Common myeloid progenitor, CD34-positive (primary cell): ENCODE measurements around the gene WDR27.
"Not testable (repeated sequence)": the region's sequence is repeated elsewhere in the genome, so short reads cannot be mapped to it uniquely, and the experiment has no call there.

Source experiments
- CTCF ChIA-PET: fragments of 350-600 bp; sonication (Branson Sonifier 250); formaldehyde crosslinking; loops from one replicate; lab custom pipeline; 2021; ENCODE audit warnings: antibody characterized with exemption; lab: Charles Lee
- POLR2A ChIA-PET: fragments of 350-600 bp; sonication (Branson Sonifier 250); formaldehyde crosslinking; loops from one replicate; lab custom pipeline; 2021; ENCODE audit warnings: antibody characterized with exemption; lab: Charles Lee
- DNase-seq, 3 donors: peaks; one replicate each; pipeline versions ENCODE4 v3.0.0 to v3.0.0-alpha.2; 2013
- H3K27ac ChIP-seq, 2 experiments: 1 replicate in 1 of 2; 2 replicates in 1 of 2; pipeline ENCODE4 v1.7.0; 2013; ENCODE audit warnings: inconsistent platforms in 2 of 2, low read length in 2 of 2, mild to moderate bottlenecking in 2 of 2, low read depth in 1 of 2, moderate library complexity in 1 of 2; ENCODE audit not compliant: severe bottlenecking in 2 of 2, insufficient read depth in 1 of 2, poor library complexity in 1 of 2
- H3K27me3 ChIP-seq, 5 experiments: replicated peaks in 2 of 5; 1 replicate in 3 of 5; 2 replicates in 2 of 5; pipeline versions ENCODE4 v1.6.1 to v1.7.0; 2013; ENCODE audit warnings: low read length in 4 of 5, mild to moderate bottlenecking in 2 of 5, moderate library complexity in 2 of 5, inconsistent platforms in 1 of 5; ENCODE audit not compliant: insufficient read depth in 5 of 5, control insufficient read depth in 4 of 5
- H3K36me3 ChIP-seq, 4 experiments: 1 replicate in 2 of 4; 2 replicates in 2 of 4; pipeline versions ENCODE4 v1.6.1 to v1.7.0; 2013; ENCODE audit warnings: low read length in 3 of 4, control low read depth in 1 of 4, mild to moderate bottlenecking in 1 of 4; ENCODE audit not compliant: control insufficient read depth in 4 of 4, insufficient read depth in 4 of 4
- H3K4me1 ChIP-seq, 4 experiments: 1 replicate in 3 of 4; 2 replicates in 1 of 4; pipeline versions ENCODE4 v1.6.1 to v1.7.1; 2013; ENCODE audit warnings: low read length in 3 of 4, mild to moderate bottlenecking in 3 of 4, control low read depth in 1 of 4, inconsistent platforms in 1 of 4, moderate library complexity in 1 of 4; ENCODE audit not compliant: control insufficient read depth in 4 of 4, insufficient read depth in 4 of 4; ENCODE audit errors: control extremely low read depth in 1 of 4
- H3K4me3 ChIP-seq, 7 experiments: 1 replicate in 4 of 7; 2 replicates in 3 of 7; pipeline versions ENCODE4 v1.5.1 to v1.7.0; 2013; ENCODE audit warnings: mild to moderate bottlenecking in 7 of 7, low read length in 6 of 7, moderate library complexity in 6 of 7, inconsistent platforms in 2 of 7, low read depth in 2 of 7, control low read depth in 1 of 7; ENCODE audit not compliant: insufficient read depth in 4 of 7, control insufficient read depth in 1 of 7; ENCODE audit errors: extremely low read depth in 1 of 7
- H3K9me3 ChIP-seq, 5 experiments: 1 replicate in 4 of 5; 2 replicates in 1 of 5; pipeline versions ENCODE4 v1.6.1 to v1.7.1; 2013; ENCODE audit warnings: low read length in 4 of 5, mild to moderate bottlenecking in 2 of 5, inconsistent platforms in 1 of 5, low read depth in 1 of 5, moderate library complexity in 1 of 5; ENCODE audit not compliant: control insufficient read depth in 4 of 5, insufficient read depth in 2 of 5; ENCODE audit errors: control extremely low read depth in 1 of 5
- WGBS: methylation state at CpG from one replicate; pipeline ENCODE4 v1.1.5; 2013; ENCODE audit not compliant: insufficient coverage; 5-methylcytosine and 5-hydroxymethylcytosine counted together

WDR27 gene

DNA sequence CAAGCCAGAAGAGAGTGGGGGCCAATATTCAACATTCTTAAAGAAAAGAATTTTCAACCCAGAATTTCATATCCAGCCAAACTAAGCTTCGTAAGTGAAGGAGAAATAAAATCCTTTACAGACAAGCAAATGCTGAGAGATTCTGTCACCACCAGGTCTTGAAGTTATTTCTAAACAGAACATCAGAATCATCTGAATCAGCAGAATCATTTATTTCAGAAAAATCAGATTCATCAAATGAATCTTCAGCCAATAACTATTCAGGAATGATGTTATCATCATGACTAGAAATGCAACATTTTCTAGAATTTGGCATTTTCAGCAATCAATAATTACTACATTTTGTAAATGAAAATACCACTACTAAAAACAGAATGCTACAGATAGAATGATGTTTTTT, 100.7 kb downstream of the WDR27 start:
- H3K4me3 ChIP-seq, H3K27ac ChIP-seq, H3K27me3 ChIP-seq, CTCF ChIA-PET, H3K4me1 ChIP-seq, POLR2A ChIA-PET, DNase-seq: not testable (repeated sequence)
- Histone ChIP-seq H3K36me3 (peaks cover 0 to 29% (median 10%) of the 10 kb centered on the region in 4 experiments), H3K9me3 (peaks cover 0 to 18% (median 2%) of the 10 kb centered on the region in 5 experiments)
- WGBS = no CpG with 5 or more reads among the region's 1 CpG

DNA sequence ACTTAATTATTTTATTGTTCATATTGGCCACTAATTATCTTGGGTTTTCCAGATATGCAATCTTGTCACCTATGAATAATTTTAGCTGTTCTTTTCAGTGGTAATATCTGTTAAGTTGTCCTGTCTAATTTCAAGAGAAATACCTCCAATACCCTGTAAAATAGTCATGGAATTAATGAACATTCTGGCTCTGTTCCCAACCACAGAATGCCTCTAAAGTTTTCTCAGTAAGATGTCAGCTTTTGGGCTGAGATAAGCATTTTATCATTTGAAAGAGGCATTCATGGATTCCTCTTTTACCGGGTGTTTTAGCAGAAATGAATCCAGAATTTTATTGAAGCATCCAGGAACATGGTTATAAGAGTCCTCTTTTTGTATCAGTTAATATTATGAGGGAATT, 109.3 kb downstream of the WDR27 start:
- Histone ChIP-seq H3K36me3 (peaks cover 0 to 3% (median 1%) of the 10 kb centered on the region in 4 experiments), H3K4me1 (peaks cover 0 to 14% (median 0%) of the 10 kb centered on the region in 4 experiments), H3K27ac (no peak overlapping the region), H3K27me3 (no peaks in the 10 kb centered on the region), H3K4me3 (no peak overlapping the region), H3K9me3 (peaks cover 0 to 7% (median 0%) of the 10 kb centered on the region in 5 experiments)
- ChIA-PET CTCF (interaction anchor here (1.7 kb wide), 1 partner anchor 13 kb away, joined by 3 read pairs; no protein-coding TSS in a partner anchor), POLR2A (no interaction called here)
- WGBS = 67% methylated on average over 1 of the region's 1 CpG
- peak in 1 of 3 donors; percentile 10 for DNase-seq

- 85% methylated on average over 4 of the region's 4 CpGs for WGBS
- POLR2A ChIA-PET = no interaction called here
- peaks cover 0 to 14% (median 0%) of the 10 kb centered on the region in 4 experiments for H3K4me1 ChIP-seq
Observed at GRCh38 chr6:169591616-169592015, 110.2 kb downstream of the WDR27 start.

GRCh38 chr6:169590376-169590939, 111.4 kb downstream of the WDR27 start:
- peaks cover 0 to 1% (median 0%) of the 10 kb centered on the region in 5 experiments for H3K9me3 ChIP-seq
- no peak overlapping the region for H3K27ac ChIP-seq
- 94% methylated on average over 9 of the region's 10 CpGs for WGBS
- ChIA-PET POLR2A (no interaction called here), CTCF (no interaction called here)
- H3K27me3 ChIP-seq = no peaks in the 10 kb centered on the region
- no peak overlapping the region for H3K4me3 ChIP-seq
- H3K36me3 ChIP-seq = peaks cover 0 to 2% (median under 1%) of the 10 kb centered on the region in 4 experiments
- no peak for DNase-seq
- H3K4me1 ChIP-seq = peaks cover 0 to 14% (median 0%) of the 10 kb centered on the region in 4 experiments

More at GRCh38 chr6:169591616-169592015, 110.2 kb downstream of the WDR27 start:
- H3K9me3 ChIP-seq = no peaks in the 10 kb centered on the region
- CTCF ChIA-PET = interaction anchor here (1.7 kb wide), 1 partner anchor 12 kb away, joined by 3 read pairs; no protein-coding TSS in a partner anchor
- no peak overlapping the region for H3K27ac ChIP-seq
- no peaks in the 10 kb centered on the region for H3K27me3 ChIP-seq
- DNase-seq = no peak
- H3K4me3 ChIP-seq = no peak overlapping the region
- peaks cover 0 to 2% (median under 1%) of the 10 kb centered on the region in 4 experiments for H3K36me3 ChIP-seq

DNA sequence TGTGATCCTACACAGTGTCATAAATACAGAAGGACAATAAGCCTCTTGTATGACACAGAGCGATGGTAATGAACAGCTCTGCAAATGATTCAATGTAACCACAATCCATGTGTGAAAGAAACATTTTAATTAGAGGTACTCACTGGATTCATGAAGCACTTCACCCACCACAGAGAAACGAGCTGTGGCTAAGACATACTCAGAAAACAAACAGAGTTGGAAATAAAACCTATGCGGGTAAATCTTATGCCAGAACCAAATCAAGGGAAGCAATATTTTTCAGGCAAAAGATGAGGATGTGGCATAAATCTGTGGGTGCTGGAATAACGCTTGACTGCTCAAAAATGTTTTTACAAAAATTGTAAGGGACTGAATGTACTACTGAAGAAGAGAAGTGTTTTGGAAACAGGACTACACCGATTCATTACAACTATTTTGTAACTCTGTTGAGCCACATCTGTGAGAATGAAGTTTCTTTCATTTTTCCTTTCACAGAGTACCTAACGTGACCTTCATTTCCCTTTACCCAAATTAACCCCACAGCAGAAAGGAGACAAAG, 112.1 kb downstream of the WDR27 start:
- peaks cover 0 to 2% (median under 1%) of the 10 kb centered on the region in 4 experiments for H3K36me3 ChIP-seq
- peak overlapping the region in 1 of 7 experiments; percentile 23 for H3K4me3 ChIP-seq
- 86% methylated on average over 3 of the region's 6 CpGs for WGBS
- ChIA-PET CTCF (no interaction called here), POLR2A (no interaction called here)
- DNase-seq = peak in 1 of 3 donors; percentile 25
- peaks cover 0 to 14% (median 0%) of the 10 kb centered on the region in 4 experiments for H3K4me1 ChIP-seq
- peaks cover 0 to 1% (median 0%) of the 10 kb centered on the region in 5 experiments for H3K9me3 ChIP-seq
- H3K27me3 ChIP-seq = no peaks in the 10 kb centered on the region
- no peak overlapping the region for H3K27ac ChIP-seq

- ChIA-PET CTCF (no interaction called here), POLR2A (no interaction called here)
- DNase-seq = peak in 1 of 3 donors; percentile 11
- Histone ChIP-seq H3K27ac (no peak overlapping the region), H3K27me3 (no peaks in the 10 kb centered on the region), H3K4me3 (no peak overlapping the region), H3K4me1 (peaks cover 0 to 15% (median 2%) of the 10 kb centered on the region in 4 experiments), H3K36me3 (peaks cover 0 to 2% (median under 1%) of the 10 kb centered on the region in 4 experiments), H3K9me3 (peaks cover 0 to 1% (median 0%) of the 10 kb centered on the region in 5 experiments)
- WGBS = 83% methylated on average over 2 of the region's 3 CpGs
Observed at GRCh38 chr6:169589293-169589692, 112.5 kb downstream of the WDR27 start.

DNA sequence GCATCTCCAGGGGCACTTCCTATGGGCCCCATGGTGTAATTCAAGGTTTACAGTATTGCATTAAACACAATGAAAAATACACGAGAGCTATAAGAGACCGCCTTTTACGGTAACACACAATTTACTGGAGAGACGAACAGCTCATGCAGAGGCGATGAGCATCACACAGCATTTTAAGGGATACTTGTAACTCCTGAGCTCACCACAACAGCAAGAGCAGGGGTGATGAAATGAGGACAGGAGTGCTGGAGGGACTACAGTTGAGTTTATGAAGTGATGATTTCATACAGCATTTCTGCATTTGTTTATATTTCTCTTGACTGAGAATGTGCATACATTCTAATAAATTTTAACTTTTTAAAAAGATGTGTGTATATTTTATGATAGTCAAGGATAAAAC, 113.9 kb downstream of the WDR27 start:
- H3K36me3 ChIP-seq = peaks cover 0 to 2% (median under 1%) of the 10 kb centered on the region in 4 experiments
- DNase-seq = no peak
- no peak overlapping the region for H3K27ac ChIP-seq
- no peak overlapping the region for H3K4me3 ChIP-seq
- H3K27me3 ChIP-seq = no peaks in the 10 kb centered on the region
- WGBS = 97% methylated on average over 5 of the region's 5 CpGs
- H3K4me1 ChIP-seq = peaks cover 0 to 21% (median 6%) of the 10 kb centered on the region in 4 experiments
- peaks cover 0 to 1% (median 0%) of the 10 kb centered on the region in 5 experiments for H3K9me3 ChIP-seq
- CTCF ChIA-PET = no interaction called here
- POLR2A ChIA-PET = interaction anchor here (0.6 kb wide), 1 partner anchor 84 kb away, joined by 3 read pairs; no protein-coding TSS in a partner anchor
